GM18870 (cell line): Measurements from ENCODE around the gene PLXNA1.

Experiments used
- ATAC-seq: cut with Tn5 transposase; IDR thresholded peaks from one replicate; pipeline ENCODE4 v1.9.1; 2021; ENCODE audit warnings: moderate library complexity; ENCODE audit not compliant: unreplicated experiment

PLXNA1 gene

DNA sequence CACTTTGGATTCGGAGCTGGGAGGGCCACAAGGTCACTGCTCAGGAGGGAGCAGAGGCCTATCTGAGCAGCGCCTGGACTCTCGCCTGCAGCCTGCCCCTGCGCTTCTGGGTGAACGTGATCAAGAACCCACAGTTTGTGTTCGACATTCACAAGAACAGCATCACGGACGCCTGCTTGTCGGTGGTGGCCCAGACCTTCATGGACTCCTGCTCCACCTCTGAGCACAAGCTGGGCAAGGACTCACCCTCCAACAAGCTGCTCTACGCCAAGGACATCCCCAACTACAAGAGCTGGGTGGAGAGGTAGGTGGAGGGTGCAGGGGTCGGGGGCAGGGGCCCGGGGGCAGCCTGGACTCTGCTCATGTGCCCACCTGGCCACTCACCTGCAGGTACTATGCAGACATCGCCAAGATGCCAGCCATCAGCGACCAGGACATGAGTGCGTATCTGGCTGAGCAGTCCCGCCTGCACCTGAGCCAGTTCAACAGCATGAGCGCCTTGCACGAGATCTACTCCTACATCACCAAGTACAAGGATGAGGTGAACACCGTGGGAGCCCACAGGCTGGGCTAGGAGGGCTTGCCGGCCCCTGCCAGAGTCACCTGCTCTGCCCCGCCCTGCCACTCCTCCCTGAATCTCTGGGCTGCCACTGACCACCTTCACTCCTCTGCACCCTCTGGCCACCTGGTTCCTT, 49.5 kb downstream of the PLXNA1 start:
- no peak for ATAC-seq
